OCI-LY3 (cell line): ENCODE data around the gene CAP2.

Source experiments
- H2AFZ ChIP-seq: fragments of 200-600, 300-600 bp; shearing (Covaris generic); 2 replicates; pipeline ENCODE4 v1.6.0; 2014; ENCODE audit warnings: antibody characterized with exemption, low read depth, low read length
- H3K27ac ChIP-seq: fragments of 200-600, 300-600 bp; sonication (generic); 2 replicates; pipeline ENCODE4 v1.5.1; 2014; ENCODE audit warnings: mild to moderate bottlenecking, low read length, moderate library complexity, mixed read lengths
- H3K27me3 ChIP-seq: fragments of 200-600, 300-600 bp; sonication (generic); 2 replicates; pipeline ENCODE4 v1.6.1; 2014; ENCODE audit warnings: low read depth, low read length, mixed read lengths
- H3K36me3 ChIP-seq: fragments of 200-600, 300-600 bp; sonication (generic); replicated peaks from 2 replicates; pipeline ENCODE3; 2014; ENCODE audit warnings: low read depth, low read length, mixed read lengths
- H3K4me1 ChIP-seq: fragments of 300-600, 200-600 bp; sonication (generic); 2 replicates; pipeline ENCODE4 v1.6.1; 2014; ENCODE audit warnings: low read length, mixed read lengths
- H3K4me2 ChIP-seq: fragments of 200-600, 300-600 bp; sonication (generic); 2 replicates; pipeline ENCODE4 v1.6.1; 2014; ENCODE audit warnings: low read length, mixed read lengths
- H3K4me3 ChIP-seq: fragments of 300-600, 200-600 bp; sonication (generic); 2 replicates; pipeline ENCODE4 v1.5.1; 2014; ENCODE audit warnings: antibody characterized with exemption, mild to moderate bottlenecking, low read length, moderate library complexity
- H3K79me2 ChIP-seq: fragments of 300-600, 200-600 bp; shearing (Covaris generic); 2 replicates; pipeline ENCODE4 v1.6.1; 2014; ENCODE audit warnings: mild to moderate bottlenecking, low read length, mixed read lengths
- H3K9ac ChIP-seq: fragments of 300-600, 200-600 bp; shearing (Covaris generic); 2 replicates; pipeline ENCODE4 v1.6.0; 2014; ENCODE audit warnings: mild to moderate bottlenecking, low read length, moderate library complexity
- H3K9me3 ChIP-seq: fragments of 200-600, 300-600 bp; shearing (Covaris generic); 2 replicates; pipeline ENCODE4 v1.6.1; 2014; ENCODE audit warnings: low read length, mixed read lengths; ENCODE audit not compliant: insufficient read depth
- H4K20me1 ChIP-seq: fragments of 200-600, 300-600 bp; sonication (generic); 2 replicates; pipeline ENCODE4 v1.6.1; 2016; ENCODE audit warnings: low read length, mixed read lengths; ENCODE audit not compliant: insufficient read depth
- EZH2phosphoT487 ChIP-seq: fragments of 200-600 bp; shearing (Covaris generic); IDR thresholded peaks from 2 replicates; pipeline ENCODE4 v1.6.1; 2018; ENCODE audit warnings: antibody characterized with exemption, mixed run types, low read depth
- TF ChIP-seq, protein P1 (sequence below): fragments of 200-600, 300-600 bp; sonication (generic); IDR thresholded peaks from 2 replicates; pipeline ENCODE4 v1.5.1; 2014; ENCODE audit warnings: antibody characterized with exemption, low read length, low read depth

Gene CAP2

DNA sequence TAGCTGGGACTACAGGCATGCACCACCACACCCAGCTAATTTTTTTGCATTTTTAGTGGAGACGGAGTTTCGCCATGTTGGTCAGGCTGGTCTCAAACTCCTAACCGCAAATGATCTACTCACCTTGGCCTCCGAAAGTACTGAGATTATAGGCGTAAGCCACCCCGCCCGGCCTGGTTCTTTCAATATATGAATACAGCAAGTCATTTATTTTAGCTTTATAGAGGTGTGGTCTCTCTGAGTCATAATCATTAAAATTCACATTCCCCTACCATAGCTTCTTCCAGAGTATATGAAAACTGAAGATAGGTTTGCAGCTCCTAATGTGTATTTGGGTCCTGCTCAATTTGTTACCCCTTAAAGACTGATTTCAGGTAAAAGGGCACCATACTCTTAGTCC, 118.2 kb downstream of the CAP2 start:
- H3K27ac ChIP-seq, result no peak overlapping the region
- no peaks in the 10 kb centered on the region for H3K4me1 ChIP-seq
- no peak overlapping the region for H3K4me3 ChIP-seq
- no peaks in the 10 kb centered on the region for H3K79me2 ChIP-seq
- H2AFZ ChIP-seq, result no peak overlapping the region
- no peak for TF ChIP-seq EZH2phosphoT487
- TF ChIP-seq, protein P1, sequence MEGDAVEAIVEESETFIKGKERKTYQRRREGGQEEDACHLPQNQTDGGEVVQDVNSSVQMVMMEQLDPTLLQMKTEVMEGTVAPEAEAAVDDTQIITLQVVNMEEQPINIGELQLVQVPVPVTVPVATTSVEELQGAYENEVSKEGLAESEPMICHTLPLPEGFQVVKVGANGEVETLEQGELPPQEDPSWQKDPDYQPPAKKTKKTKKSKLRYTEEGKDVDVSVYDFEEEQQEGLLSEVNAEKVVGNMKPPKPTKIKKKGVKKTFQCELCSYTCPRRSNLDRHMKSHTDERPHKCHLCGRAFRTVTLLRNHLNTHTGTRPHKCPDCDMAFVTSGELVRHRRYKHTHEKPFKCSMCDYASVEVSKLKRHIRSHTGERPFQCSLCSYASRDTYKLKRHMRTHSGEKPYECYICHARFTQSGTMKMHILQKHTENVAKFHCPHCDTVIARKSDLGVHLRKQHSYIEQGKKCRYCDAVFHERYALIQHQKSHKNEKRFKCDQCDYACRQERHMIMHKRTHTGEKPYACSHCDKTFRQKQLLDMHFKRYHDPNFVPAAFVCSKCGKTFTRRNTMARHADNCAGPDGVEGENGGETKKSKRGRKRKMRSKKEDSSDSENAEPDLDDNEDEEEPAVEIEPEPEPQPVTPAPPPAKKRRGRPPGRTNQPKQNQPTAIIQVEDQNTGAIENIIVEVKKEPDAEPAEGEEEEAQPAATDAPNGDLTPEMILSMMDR, result no peak
- 0 out of 2 replicates have a peak, but pooled peaks cover 2% of the 10 kb centered on the region for H3K27me3 ChIP-seq
- no peaks in the 10 kb centered on the region for H4K20me1 ChIP-seq
- no peak overlapping the region for H3K4me2 ChIP-seq
- no peaks in the 10 kb centered on the region for H3K9me3 ChIP-seq
- H3K36me3 ChIP-seq, result no peaks in the 10 kb centered on the region
- H3K9ac ChIP-seq, result no peak overlapping the region

DNA sequence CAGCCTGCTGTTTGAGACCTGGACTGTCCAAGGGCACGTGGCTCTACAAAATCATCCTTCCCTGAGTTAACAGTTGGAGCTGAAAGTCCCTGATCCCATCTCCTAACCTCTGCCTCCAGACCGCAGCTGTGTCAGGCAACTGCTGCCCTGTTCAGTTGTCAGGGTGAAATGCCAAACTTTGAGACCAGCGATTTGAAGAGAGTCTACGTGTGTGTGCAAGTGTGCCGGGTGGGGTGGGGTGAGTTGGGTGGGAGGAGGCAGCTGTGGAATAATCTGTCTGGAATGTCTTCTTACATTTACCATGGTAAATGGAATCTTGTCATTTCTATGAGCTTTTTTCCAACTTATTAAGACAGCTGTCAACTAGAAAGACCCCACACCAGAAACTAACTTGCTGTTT, 125.7 kb downstream of the CAP2 start:
- H3K9me3 ChIP-seq, result no peaks in the 10 kb centered on the region
- no peak overlapping the region for H3K4me2 ChIP-seq
- no peaks in the 10 kb centered on the region for H3K36me3 ChIP-seq
- no peak overlapping the region for H3K9ac ChIP-seq
- no peaks in the 10 kb centered on the region for H4K20me1 ChIP-seq
- H3K27ac ChIP-seq, result no peak overlapping the region
- no peak overlapping the region for H2AFZ ChIP-seq
- H3K79me2 ChIP-seq, result no peaks in the 10 kb centered on the region
- no peaks in the 10 kb centered on the region for H3K4me1 ChIP-seq
- 0 out of 2 replicates have a peak, but pooled peaks cover 2% of the 10 kb centered on the region for H3K27me3 ChIP-seq
- TF ChIP-seq EZH2phosphoT487, result no peak
- TF ChIP-seq, protein P1, result no peak
- H3K4me3 ChIP-seq, result no peak overlapping the region

DNA sequence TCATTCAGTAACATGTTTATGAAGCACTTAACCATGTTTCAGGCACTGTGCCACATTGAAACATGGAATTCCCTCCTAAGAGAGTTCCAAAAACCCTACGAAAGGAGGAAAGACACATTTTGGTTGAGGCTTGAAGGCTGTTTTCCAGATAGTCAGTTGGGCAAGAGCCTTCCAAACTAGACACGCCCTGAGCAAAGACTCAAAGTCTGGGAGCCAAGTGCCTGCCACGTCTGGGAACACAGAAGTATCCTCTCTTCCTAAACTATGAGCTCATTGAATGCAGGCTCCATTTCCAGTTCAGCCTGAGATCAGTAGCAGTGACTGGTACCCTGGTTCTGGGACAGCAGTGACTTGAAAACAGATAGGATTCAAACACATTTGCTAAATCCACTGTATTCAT, 132.2 kb downstream of the CAP2 start:
- Histone ChIP-seq H3K36me3 (no peaks in the 10 kb centered on the region), H3K79me2 (no peaks in the 10 kb centered on the region), H3K27ac (no peak overlapping the region), H3K4me3 (no peak overlapping the region), H4K20me1 (no peaks in the 10 kb centered on the region), H3K4me2 (no peak overlapping the region), H3K9ac (no peak overlapping the region), H2AFZ (no peak overlapping the region), H3K4me1 (no peaks in the 10 kb centered on the region), H3K9me3 (no peaks in the 10 kb centered on the region), H3K27me3 (no peaks in the 10 kb centered on the region)
- TF ChIP-seq, protein P1, result no peak
- TF ChIP-seq EZH2phosphoT487, result no peak

DNA sequence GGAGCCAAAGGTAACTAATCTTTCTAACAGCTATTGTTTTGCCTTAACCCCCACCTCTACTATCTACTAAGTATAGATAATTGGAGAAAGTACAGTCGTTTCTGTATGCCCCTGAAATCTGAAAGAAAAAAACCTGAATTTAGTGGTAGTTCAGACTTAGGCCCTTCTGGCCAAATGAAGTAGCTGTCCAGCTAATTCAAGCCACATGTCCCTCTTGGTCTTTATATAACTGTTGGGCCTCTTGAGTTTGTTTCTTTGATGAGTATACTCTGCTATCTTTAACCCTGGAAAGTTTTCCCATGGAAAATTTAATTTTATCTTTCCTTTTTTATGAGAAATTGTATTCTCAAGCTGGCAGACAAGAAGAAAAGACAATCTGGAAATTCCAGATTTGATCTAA, 133.7 kb downstream of the CAP2 start:
- no peak overlapping the region for H3K4me2 ChIP-seq
- no peak overlapping the region for H3K4me3 ChIP-seq
- H2AFZ ChIP-seq, result no peak overlapping the region
- no peaks in the 10 kb centered on the region for H4K20me1 ChIP-seq
- H3K27me3 ChIP-seq, result no peaks in the 10 kb centered on the region
- no peak overlapping the region for H3K27ac ChIP-seq
- no peak overlapping the region for H3K9ac ChIP-seq
- H3K36me3 ChIP-seq, result no peaks in the 10 kb centered on the region
- H3K79me2 ChIP-seq, result no peaks in the 10 kb centered on the region
- no peak for TF ChIP-seq EZH2phosphoT487
- TF ChIP-seq, protein P1, result no peak
- H3K9me3 ChIP-seq, result no peaks in the 10 kb centered on the region
- H3K4me1 ChIP-seq, result no peaks in the 10 kb centered on the region
